Globus pallidus (tissue), 1 donor: Measurements from ENCODE around the gene DENND5A.

Source experiments
- DNase-seq: peaks from one replicate; pipeline ENCODE4 v3.0.0-alpha.2; 2015; ENCODE audit warnings: low spot score

Gene DENND5A

DNA sequence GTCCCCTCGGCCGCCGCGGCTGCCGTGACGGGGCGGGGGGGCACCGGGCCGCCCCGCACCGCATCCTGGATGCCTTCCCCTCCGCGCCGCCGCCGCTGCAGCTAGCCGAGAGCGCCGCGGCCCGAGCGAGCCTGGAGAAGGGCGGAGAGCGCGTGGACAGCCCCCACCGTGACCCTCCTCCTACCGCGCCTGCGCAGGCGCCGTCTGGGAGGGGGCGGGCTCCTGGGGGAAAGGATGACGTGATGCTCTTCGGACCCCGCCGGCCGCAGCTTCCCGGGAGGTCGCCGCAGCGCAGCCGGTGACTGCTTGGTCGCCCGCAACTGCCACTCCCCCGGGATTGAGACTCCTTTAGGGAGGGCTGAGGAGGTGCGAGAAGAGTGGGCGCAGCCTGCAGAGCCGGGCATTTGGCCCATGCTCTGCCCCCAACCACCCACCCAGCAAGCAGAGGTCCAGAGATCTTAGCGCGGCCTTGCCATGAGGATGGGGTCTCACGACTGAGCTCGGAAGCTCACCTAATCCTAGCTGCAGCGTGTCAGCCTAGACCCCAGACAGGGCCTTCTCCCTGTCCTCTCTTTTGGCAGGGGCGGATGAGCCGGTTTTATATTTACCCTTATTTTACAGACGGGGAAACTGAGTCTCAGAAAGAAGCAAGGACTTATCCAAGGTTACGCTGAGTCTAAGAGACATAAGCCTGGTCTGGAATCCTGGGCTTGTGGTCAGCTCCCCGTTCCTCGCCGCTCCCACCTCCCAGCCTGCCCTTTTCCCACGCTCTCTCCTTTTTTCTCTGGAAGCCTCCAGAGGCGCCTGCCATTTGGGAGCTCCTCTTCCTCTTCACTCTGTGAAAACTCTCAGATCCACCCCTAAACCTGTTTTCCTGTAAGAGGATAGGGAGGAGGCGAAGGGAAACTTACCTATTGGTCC lies at the start of gene DENND5A:
Gene DENND5A (minus strand): TSS at position 140 of the 921 bp plus-strand sequence. CDS start 281 bp downstream, outside the sequence.
- peak; percentile 92 for DNase-seq

DNA sequence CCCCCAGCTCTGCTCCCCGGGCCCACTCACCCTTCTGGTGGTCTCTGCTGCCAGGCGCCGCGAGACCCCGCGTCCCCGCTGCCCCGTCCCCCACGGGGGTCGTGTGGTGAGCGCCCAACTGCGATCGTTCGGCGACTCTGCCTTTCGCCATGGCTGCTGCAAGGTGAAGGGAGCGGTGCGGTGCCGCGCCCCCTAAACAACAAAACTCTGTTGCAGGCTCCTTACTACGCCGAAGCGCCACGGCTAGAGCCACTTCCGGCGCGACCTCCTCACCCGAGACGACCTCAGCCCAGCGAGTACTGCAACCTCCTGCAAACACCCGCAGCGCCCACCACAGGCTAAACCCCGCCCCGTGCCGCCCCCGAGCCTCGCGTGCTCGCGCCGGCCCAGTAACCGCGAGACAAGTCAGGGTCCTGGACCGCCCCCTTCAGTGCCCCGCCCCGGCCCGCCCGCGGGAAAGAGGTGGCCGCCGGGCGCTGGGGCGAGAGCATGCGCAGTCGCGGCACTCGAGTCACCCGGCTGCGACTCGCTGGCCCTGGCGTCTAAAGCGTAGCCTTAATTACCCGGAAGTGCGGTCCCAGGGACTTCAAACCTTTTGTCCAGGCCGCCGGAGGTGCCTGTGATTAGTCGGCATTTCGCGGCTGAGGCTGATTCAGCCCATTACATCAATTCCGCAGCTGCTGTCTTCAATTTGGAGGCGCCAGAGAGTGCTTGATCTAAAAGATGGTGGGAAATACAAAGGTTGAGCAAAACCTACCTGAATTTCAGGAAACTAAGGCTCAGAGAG lies 49.3 kb upstream of the DENND5A start, which contains the start of gene TMEM41B:
Gene TMEM41B (minus strand): TSS at position 303 of the 787 bp plus-strand sequence. CDS start 152 bp downstream, at position 151.
- peak; percentile 95 for DNase-seq

DNA sequence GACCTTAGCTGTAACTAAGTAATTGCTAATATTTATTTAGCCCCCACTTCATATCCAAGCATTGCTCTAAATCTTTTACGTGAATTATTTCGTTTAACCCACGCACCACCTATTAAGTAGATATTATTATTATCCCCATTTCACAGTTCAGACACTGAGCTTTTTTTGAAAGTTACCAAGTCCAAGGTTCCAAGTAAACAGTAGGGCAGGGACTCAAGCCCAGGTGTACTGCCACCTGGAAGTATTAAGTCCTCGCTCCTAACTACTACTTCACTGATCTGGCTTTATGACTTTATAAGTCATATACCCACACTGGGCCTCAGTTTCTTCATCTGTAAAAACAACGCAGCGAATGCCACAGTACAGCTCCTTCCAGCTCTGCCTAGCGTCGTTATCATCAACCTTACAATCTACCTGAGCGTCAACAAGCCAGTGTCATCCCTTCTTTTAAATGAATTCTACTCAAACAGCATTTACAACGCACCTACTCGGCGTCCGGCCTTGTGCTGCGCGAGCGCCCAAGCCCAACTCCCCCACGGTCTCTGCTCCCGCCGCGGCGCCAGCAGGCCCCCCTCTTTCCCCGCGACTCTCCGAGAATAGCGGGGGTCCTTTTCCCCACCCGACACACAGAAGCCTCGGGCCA lies 48.6 kb upstream of the DENND5A start:
- DNase-seq = peak; percentile 25

DNA sequence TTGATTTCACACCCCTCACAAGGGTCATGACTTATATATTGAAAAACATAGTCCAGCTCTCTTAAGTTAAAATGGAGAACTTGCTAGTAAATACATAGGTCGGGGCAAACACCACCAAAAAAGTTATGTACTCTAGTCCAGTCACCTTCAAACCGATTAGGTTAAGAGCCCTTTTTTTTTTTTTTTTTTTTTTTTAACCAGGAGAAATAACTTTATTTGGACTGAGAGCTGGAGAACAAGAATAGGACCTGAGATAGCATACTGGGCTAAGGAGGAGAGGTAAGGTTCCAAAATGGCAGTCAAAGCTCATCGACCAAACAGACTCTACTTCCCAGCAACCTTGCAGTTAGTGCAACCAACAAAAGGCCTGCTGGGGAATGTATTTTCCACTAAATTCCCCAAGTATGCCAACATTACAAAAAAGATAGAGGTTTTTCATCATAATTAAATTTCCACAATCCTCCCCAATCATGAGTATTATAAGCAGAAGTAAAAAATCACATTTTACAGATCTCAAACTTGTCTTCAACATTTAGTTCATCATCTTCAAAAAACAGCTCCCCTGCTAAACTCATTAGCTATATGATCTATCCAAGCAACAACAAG lies 45.4 kb upstream of the DENND5A start:
- DNase-seq = no peak

DNA sequence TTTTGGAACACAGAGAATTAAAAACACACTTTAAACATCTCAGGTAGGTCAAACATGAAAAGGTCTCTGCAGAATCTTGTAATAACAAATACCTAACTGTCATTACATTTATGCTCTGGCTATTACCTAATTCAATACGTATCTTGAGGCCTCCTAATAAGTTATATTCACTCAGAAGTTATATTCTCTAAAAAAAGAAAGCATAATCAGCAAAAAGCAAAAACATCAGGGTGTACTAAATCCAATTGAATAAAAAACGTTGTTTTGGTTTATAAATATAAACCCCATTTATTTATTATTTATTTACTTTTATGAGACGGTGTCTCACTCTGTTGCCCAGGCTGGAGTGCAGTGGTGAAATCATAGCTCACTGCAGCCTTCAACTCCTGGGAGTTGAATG lies 39.0 kb upstream of the DENND5A start:
- DNase-seq = no peak

DNA sequence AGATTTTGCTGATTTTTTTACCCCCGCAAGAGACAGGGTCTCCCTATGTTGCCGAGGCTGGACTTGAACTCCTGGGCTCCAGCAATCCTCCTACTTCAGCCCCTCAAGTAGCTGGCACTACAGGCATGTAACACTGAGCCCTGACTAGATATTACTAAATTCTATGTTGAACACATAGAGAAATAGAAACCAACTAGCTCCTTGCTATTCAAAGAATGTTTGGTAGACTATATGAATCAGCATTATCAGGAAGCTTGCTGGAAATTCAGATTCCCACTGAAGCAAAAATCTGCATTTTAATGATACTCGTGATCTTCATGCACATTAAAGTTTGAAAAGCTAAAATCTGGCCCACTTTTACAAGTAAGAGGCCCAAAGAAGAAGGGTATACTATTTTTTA lies 37.3 kb upstream of the DENND5A start:
- no peak for DNase-seq

DNA sequence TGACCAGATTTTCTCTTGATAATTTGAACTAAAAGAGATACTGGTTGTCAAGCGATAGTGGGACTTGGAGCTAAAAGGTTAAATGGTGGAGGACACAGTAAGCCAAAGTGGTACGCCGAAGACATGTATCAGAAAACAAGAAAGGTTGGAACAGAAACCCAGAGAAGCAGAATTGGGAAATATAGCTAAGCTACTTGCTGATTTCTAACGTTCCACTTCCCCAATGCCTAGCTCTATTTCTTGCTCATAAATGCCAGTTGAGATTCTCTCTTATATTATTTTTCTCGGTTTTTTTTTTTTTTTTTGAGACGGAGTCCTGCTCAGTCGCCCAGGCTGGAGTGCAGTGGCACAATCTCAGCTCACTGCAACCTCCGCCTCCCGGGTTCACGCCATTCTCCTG lies 36.6 kb upstream of the DENND5A start:
- DNase-seq = no peak

DNA sequence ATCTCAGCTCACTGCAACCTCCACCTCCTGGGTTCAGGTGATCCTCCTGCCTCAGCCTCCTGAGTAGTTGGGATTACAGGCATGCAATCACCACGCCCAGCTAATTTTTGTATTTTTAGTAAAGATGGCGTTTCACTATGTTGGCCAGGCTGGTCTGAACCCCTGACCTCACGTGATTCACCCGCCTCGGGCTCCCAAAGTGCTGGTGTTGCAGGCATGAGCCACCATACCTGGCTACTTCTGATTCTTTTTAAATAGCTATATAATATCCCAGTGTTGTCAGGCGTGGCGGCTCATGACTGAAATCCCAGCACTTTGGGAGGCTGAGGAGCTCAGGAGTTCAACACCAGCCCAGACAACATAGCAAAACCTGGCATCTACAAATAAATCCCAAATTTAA lies 28.5 kb upstream of the DENND5A start:
- no peak for DNase-seq

DNA sequence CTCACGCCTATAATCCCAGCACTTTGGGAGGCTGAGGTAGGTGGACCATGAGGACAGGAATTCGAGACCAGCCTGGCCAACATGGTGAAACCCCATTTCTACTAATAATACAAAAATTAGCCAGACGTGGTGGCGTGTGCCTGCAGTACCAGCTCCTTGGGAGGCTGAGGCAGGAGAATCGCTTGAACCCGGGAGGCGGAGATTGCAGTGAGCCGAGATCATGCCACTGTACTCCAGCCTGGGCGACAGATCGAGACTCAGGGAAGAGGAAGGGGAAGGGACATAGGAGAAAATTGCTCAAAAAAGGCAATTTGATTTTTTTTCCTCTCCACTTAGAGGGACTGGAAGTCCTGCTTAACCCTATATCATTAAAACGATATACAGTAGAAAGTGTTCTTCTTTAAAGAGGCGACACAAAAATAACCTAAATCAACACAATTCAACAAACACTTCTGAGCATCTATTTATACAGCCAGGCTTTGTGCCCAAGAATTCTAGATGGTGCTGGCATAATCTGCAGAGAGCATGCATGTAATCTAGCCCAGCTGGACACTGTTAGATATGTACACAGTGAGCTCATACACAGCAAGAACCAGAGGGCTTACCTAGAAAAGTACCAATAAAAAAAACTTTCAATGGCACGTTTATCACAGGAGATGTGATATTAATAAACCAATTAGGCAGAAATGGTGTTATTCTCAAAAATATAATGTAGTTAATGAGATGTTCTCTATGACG lies 20.9 kb upstream of the DENND5A start:
- no peak for DNase-seq

DNA sequence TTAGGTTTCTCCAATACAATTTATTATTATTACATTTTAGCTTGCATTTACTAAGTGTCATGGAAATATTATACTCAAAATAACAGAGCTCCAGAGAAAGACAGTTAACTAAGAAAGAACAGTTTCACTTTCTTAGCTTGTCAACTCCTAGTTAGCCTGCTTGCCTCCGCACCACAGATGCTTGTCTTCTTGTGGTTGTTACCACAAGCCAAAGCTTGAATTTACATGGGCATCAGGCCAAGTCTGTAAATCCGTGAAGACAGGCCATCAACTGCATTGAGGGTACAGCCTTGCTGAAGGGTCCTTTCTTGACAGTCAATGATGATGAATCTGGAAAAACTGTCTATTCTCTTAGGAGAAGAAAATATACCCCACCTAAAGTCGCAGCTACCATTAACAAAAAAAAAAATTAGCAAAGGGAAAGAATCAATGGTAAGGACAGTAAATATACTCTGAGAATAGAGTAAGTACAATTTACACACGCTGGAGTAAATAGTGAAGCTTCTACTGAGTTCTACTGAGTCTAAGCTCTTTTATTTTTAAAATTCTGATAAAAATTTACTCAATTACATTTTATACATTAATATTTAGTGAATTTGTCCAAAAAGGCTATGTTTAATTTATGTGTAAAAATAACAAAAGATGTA lies 15.6 kb upstream of the DENND5A start:
- DNase-seq = no peak

DNA sequence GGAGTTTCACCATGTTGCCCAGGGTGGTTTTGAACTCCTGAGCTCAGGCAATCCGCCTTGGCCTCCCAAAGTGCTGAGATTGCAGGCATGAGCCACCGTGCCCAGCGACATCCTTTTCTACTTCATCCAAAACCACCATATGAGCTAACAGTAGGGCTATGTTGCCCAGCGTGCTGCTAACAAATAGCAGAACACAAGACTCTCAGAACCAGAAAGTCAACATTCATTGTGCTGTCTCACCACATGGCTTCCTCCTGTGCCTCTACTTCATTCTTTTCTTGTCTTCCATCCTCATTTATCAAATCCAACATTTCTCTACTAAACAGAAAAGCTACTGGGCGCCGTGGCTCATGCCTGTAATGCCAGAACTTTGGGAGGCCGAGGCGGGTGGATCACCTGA lies 12.0 kb upstream of the DENND5A start:
- no peak for DNase-seq

DNA sequence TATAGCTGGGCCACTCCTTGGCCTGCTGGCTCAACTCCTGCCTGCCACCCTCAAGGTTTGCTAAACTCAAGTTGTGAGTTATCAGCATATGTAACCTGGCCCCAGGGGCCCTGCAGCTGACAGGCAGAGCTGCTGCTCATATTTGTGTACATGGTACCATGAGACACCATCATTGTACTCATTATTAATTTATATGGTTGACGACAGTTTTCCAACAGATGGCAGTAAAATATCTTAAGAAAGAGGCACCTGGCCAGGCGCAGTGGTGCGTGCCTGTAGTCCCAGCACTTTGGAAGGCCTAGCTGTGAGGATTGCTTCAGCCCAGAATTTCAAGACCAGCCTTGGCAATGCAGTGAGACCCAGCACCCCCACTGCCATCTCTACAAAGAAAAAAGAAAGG lies 11.4 kb upstream of the DENND5A start:
- DNase-seq = no peak

DNA sequence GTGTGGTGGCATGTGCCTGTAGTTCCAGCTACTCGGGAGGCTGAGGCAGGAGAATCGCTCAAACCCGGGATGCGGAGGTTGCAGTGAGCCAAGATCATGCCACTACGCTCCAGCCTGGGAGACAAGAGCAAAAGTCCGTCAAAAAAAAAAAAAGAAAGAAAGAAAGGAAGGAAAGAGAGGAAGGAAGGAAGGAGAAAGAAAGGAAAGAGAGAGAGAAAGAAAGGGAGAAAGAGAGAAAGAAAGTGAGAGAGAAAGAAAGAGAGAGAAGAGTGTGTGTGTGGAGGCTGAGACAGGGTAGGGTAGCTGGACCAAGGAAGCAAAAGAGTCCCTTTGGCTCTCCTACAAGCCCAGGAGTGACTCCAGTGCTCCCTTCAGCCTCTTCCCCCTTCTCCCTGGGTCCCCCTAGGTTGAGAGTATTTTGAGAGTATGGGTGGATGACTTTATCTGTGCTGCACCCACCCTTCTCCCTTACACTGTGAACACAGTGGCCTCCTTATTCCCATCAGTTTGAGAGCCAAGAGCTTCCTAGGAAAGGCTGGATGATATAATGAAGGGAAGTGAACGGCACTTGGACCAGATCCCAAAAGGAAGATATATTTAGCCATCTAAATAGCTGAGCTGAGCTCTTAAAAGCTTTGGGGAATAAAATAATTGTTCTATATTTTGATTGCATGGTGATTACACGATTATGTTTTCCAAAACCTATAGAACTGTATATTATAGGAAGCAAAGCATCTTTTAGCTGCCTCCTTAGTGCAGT lies 9.5 kb upstream of the DENND5A start:
- DNase-seq = no peak

DNA sequence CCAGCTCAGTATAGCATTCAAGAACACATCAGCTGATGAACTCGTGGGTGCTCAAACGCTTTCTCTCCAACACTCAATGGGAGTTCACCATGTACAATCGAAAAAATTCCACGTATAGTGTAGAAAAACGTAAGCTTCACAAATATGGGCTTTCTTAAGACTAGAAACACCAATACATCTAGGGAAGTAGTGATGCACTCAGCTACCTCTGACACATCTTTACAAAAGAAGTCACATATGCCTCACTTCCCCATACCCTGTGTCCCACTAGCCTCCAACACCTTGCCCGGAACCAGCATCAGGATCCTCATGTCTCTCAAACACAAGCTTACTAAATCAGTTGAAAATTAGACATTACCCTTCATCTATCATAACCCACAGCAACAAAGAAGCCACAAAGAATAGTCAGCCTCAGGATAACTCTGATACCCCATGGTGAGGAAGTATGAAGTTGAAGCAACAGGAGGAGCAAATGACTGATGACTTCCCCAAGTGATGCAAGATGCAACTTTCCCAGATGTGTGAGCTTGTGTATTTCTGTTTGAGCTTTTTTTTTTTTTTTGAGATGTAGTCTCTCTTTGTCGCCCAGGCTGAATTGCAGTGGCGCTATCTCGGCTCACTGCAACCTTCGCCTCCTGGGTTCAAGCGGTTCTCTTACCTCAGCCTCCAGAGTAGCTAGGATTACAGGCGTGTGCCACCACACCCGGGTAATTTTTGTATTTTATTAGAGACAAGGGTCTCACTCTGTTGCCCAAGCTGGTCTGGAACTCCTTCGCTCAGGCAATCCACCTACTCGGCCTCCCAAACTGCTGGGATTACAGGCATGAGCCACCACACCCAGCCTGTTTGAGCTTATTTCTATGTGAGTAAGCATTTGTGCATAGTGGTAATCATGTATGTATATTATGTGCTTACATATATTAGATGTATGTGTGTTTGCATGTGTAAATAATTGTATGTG lies 8.5 kb upstream of the DENND5A start:
- no peak for DNase-seq

DNA sequence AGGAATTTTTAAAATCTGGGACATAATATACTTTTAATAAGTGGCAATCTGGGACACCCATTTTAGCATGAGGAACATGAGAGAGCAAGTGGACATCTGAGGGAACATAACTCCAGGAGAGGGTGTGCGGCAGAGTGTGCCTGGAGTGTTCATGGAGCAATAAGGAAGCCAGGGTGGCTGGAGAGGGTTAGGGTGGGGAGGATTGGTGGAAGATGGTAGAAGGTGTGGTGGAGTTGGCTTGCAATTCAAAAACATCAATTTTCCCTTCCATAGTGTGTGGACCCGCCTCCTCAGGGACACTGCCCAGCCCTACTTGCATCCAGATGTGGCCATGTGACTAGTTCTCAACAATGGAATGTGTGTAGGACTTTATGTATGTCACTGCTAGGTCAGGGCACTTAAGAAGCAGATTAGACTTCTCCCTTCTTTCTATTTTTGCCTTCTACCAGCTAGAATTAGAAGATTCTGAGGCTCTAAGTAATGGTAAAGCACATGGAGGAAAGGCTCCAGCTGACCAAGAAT lies 4.4 kb upstream of the DENND5A start:
- no peak for DNase-seq

DNA sequence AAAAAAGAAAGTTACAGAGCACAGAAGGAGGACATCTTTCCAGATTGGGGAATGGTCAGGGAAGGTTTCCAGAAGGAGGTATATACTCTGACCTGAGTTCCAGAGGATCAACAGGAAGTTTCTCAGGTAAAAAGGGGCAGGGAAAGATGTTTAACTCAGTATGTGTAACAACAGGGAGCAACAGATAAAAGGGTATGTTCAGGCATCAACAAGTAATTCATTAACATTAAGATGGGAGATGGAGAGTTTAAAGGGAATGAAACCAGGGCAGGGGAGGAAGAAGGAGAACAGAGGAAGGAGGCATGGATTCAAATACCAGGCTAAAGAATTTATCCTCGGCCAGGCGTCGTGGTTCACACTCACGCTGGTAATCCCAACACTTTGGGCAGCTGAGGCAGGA lies 2.5 kb upstream of the DENND5A start:
- no peak for DNase-seq

DNA sequence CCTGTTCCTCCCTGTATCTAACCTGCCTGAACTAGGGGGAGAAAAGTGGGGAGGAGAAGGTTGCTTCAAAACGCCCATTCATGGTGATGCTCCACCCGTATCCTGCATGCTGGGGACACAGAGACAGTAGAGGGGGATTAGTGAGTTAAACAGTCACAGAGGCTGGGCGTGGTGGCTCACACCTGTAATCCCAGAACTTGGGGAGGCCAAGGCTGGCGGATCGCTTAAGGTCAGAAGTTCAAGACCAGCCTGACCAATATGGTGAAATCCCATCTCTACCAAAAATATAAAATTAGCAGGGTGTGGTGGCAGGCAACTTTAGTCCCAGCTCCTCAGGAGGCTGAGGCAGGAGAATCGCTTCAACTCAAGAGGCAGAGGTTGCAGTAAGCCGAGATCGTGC lies 1.8 kb upstream of the DENND5A start:
- DNase-seq = no peak

DNA sequence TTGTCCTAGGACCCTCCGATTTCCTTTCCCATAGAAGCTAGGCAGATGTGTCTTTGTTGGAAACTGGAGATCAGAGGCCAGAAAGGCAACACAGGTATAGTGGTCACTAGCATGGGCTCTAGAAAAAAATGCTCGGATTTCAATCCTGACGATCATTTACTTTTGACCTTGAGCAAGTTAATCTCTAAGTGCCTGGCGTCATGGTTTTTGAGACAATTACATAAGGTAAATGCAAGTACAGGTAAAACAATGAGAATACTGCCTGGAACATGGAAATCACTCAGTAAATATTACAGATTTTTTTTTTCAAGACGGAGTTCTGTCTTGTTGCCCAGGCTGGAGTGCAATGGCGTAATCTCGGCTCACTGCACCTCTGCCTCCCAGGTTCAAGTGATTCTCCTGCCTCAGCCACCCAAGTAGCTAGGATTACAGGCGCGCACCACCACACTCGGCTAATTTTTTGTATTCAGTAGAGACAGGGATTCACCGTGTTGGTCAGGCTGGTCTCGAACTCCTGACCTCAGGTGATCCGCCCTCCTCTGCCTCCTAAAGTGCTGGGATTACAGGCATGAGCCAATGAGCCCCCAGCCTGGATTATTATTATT lies 1.1 kb upstream of the DENND5A start:
- DNase-seq = no peak
